WTC11 (cell line): ENCODE results near the gene ABHD15. TPM values are rescaled to one million over a fixed set of nuclear protein-coding genes. Genes with fewer than 3 reads are reported as not detected.
"Not testable (repeated sequence)": the region's sequence is repeated elsewhere in the genome, so short reads cannot be mapped to it uniquely, and the experiment has no call there.

ENCODE experiments used
- ATAC-seq: fragments of 200-7000 bp; cut with Tn5 transposase; 2 replicates; pipeline ENCODE4 v1.10.0; 2021; ENCODE audit warnings: mild to moderate bottlenecking, moderate library complexity
- CTCF ChIA-PET: fragments of 300-600 bp; sonication (Branson Sonifier 250); formaldehyde crosslinking; loops from one replicate; lab custom pipeline; 2021; ENCODE audit warnings: antibody characterized with exemption; lab: Charles Lee
- POLR2A ChIA-PET: fragments of 350-600 bp; sonication (Branson Sonifier 250); formaldehyde crosslinking; loops from one replicate; lab custom pipeline; 2021; ENCODE audit warnings: antibody characterized with exemption; lab: Charles Lee
- DNase-seq: peaks from one replicate; pipeline ENCODE4 v3.0.0; 2021; ENCODE audit warnings: low spot score
- H3K27ac Mint-ChIP-seq: 2 replicates; pipeline ENCODE4 v1.8.0; 2021; ENCODE audit warnings: mixed read lengths
- H3K27me3 Mint-ChIP-seq: 2 replicates; pipeline ENCODE4 v1.8.0; 2021; ENCODE audit warnings: low read depth, mild to moderate bottlenecking, moderate library complexity, mixed read lengths
- H3K36me3 Mint-ChIP-seq: 2 replicates; pipeline ENCODE4 v1.8.0; 2021; ENCODE audit warnings: mixed read lengths
- H3K4me1 Mint-ChIP-seq: 2 replicates; pipeline ENCODE4 v1.8.0; 2022; ENCODE audit warnings: mixed read lengths
- H3K4me3 Mint-ChIP-seq: 2 replicates; pipeline ENCODE4 v1.8.0; 2021; ENCODE audit warnings: mild to moderate bottlenecking, moderate library complexity, mixed read lengths
- H3K9me3 Mint-ChIP-seq: 2 replicates; pipeline ENCODE4 v1.8.0; 2021; ENCODE audit warnings: mixed read lengths
- ATF1 ChIP-seq: sonication (generic); formaldehyde crosslinking; IDR thresholded peaks from 2 replicates; pipeline ENCODE4 v1.8.1; 2023; ENCODE audit warnings: mild to moderate bottlenecking, moderate library complexity, missing genetic modification reagents
- FOXK1 ChIP-seq: sonication (generic); formaldehyde crosslinking; IDR thresholded peaks from 2 replicates; pipeline ENCODE4 v1.8.0; 2022; ENCODE audit warnings: mild to moderate bottlenecking, moderate library complexity, missing genetic modification reagents
- JUN ChIP-seq: sonication (generic); formaldehyde crosslinking; IDR thresholded peaks from 2 replicates; pipeline ENCODE4 v1.8.0; 2023; ENCODE audit warnings: mild to moderate bottlenecking, missing genetic modification reagents
- KAT7 ChIP-seq: sonication (generic); formaldehyde crosslinking; IDR thresholded peaks from 2 replicates; pipeline ENCODE4 v1.8.1; 2023; ENCODE audit warnings: missing genetic modification reagents, mild to moderate bottlenecking, borderline replicate concordance
- NR1H2 ChIP-seq: sonication (generic); formaldehyde crosslinking; IDR thresholded peaks from 2 replicates; pipeline ENCODE4 v1.9.0; 2021; ENCODE audit warnings: mild to moderate bottlenecking, moderate library complexity, missing genetic modification reagents
- NR2C2 ChIP-seq: sonication (generic); formaldehyde crosslinking; IDR thresholded peaks from 2 replicates; pipeline ENCODE4 v1.8.0; 2022; ENCODE audit warnings: mild to moderate bottlenecking, missing genetic modification reagents
- SP1 ChIP-seq: sonication (generic); formaldehyde crosslinking; conservative IDR thresholded peaks from 2 replicates; pipeline ENCODE4 v1.8.1; 2022; ENCODE audit warnings: missing genetic modification reagents
- ZBTB21 ChIP-seq: sonication (generic); formaldehyde crosslinking; IDR thresholded peaks from 2 replicates; pipeline ENCODE4 v1.8.1; 2023; ENCODE audit warnings: mild to moderate bottlenecking, missing genetic modification reagents, borderline replicate concordance
- ZNF121 ChIP-seq: sonication (generic); formaldehyde crosslinking; IDR thresholded peaks from 2 replicates; pipeline ENCODE4 v1.8.0; 2023; ENCODE audit warnings: missing genetic modification reagents
- ZNF263 ChIP-seq: sonication (generic); formaldehyde crosslinking; IDR thresholded peaks from 2 replicates; pipeline ENCODE4 v1.8.1; 2022; ENCODE audit warnings: low read depth, mild to moderate bottlenecking, moderate library complexity, missing genetic modification reagents
- total RNA-seq: library from RNA; stranded (reverse); gene quantifications from 3 replicates; pipeline ENCODE4 v1.2.3, GENCODE V29; 2021
- TF ChIP-seq, protein P1 (sequence below): sonication (generic); formaldehyde crosslinking; IDR thresholded peaks from 2 replicates; pipeline ENCODE4 v1.8.1; 2023; ENCODE audit warnings: mild to moderate bottlenecking, missing genetic modification reagents
- TF ChIP-seq, protein P2 (sequence below): sonication (generic); formaldehyde crosslinking; IDR thresholded peaks from 2 replicates; pipeline ENCODE4 v1.8.0; 2022; ENCODE audit warnings: mild to moderate bottlenecking, missing genetic modification reagents
- TF ChIP-seq, protein P3 (sequence below): sonication (generic); formaldehyde crosslinking; IDR thresholded peaks from 2 replicates; pipeline ENCODE4 v1.8.1; 2022; ENCODE audit warnings: low read depth, missing genetic modification reagents, borderline replicate concordance
- TF ChIP-seq, protein P4 (sequence below): fragments of 250-450 bp; sonication (Bioruptor Pico); IDR thresholded peaks from 2 replicates; pipeline ENCODE4 v1.9.0; 2021; ENCODE audit warnings: mild to moderate bottlenecking, borderline replicate concordance

ABHD15 gene
- total RNA-seq, 1 experiment from 2014 or later = 2.8 TPM

DNA sequence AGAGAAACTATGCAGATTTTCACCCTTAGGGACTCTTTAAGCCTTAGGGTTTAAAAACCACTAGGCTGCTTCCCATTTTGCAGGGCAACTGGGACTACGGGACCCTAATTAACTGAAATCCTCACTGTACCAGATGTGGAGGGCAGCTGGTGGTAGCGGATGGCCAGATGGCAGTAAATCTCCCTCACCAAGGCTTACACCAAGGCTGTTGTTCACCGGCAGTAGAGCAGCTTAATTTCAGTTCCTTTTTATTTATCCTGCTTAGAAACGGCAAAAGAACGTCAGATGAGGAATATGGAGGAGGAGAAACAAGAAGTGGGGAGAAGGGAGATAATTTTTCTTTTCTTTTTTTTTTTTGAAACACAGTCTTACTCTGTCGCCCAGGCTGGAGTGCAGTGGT lies 6.5 kb downstream of the ABHD15 start:
- peak; percentile 5 for DNase-seq
- TF ChIP-seq KAT7 (CRISPR knock-in tag) = no peak
- TF ChIP-seq ZBTB21 (CRISPR knock-in tag) = no peak
- TF ChIP-seq FOXK1 = no peak
- TF ChIP-seq, protein P1, sequence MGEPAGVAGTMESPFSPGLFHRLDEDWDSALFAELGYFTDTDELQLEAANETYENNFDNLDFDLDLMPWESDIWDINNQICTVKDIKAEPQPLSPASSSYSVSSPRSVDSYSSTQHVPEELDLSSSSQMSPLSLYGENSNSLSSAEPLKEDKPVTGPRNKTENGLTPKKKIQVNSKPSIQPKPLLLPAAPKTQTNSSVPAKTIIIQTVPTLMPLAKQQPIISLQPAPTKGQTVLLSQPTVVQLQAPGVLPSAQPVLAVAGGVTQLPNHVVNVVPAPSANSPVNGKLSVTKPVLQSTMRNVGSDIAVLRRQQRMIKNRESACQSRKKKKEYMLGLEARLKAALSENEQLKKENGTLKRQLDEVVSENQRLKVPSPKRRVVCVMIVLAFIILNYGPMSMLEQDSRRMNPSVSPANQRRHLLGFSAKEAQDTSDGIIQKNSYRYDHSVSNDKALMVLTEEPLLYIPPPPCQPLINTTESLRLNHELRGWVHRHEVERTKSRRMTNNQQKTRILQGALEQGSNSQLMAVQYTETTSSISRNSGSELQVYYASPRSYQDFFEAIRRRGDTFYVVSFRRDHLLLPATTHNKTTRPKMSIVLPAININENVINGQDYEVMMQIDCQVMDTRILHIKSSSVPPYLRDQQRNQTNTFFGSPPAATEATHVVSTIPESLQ (CRISPR knock-in tag) = no peak
- TF ChIP-seq NR1H2 (CRISPR knock-in tag) = no peak
- no peak for TF ChIP-seq JUN (CRISPR knock-in tag)
- TF ChIP-seq NR2C2 = no peak
- no peak for TF ChIP-seq SP1 (CRISPR knock-in tag)
- TF ChIP-seq, protein P2, sequence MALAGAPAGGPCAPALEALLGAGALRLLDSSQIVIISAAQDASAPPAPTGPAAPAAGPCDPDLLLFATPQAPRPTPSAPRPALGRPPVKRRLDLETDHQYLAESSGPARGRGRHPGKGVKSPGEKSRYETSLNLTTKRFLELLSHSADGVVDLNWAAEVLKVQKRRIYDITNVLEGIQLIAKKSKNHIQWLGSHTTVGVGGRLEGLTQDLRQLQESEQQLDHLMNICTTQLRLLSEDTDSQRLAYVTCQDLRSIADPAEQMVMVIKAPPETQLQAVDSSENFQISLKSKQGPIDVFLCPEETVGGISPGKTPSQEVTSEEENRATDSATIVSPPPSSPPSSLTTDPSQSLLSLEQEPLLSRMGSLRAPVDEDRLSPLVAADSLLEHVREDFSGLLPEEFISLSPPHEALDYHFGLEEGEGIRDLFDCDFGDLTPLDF (CRISPR knock-in tag) = no peak
- TF ChIP-seq, protein P3, sequence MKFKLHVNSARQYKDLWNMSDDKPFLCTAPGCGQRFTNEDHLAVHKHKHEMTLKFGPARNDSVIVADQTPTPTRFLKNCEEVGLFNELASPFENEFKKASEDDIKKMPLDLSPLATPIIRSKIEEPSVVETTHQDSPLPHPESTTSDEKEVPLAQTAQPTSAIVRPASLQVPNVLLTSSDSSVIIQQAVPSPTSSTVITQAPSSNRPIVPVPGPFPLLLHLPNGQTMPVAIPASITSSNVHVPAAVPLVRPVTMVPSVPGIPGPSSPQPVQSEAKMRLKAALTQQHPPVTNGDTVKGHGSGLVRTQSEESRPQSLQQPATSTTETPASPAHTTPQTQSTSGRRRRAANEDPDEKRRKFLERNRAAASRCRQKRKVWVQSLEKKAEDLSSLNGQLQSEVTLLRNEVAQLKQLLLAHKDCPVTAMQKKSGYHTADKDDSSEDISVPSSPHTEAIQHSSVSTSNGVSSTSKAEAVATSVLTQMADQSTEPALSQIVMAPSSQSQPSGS = no peak
- TF ChIP-seq ZNF263 (CRISPR knock-in tag) = no peak
- TF ChIP-seq, protein P4, sequence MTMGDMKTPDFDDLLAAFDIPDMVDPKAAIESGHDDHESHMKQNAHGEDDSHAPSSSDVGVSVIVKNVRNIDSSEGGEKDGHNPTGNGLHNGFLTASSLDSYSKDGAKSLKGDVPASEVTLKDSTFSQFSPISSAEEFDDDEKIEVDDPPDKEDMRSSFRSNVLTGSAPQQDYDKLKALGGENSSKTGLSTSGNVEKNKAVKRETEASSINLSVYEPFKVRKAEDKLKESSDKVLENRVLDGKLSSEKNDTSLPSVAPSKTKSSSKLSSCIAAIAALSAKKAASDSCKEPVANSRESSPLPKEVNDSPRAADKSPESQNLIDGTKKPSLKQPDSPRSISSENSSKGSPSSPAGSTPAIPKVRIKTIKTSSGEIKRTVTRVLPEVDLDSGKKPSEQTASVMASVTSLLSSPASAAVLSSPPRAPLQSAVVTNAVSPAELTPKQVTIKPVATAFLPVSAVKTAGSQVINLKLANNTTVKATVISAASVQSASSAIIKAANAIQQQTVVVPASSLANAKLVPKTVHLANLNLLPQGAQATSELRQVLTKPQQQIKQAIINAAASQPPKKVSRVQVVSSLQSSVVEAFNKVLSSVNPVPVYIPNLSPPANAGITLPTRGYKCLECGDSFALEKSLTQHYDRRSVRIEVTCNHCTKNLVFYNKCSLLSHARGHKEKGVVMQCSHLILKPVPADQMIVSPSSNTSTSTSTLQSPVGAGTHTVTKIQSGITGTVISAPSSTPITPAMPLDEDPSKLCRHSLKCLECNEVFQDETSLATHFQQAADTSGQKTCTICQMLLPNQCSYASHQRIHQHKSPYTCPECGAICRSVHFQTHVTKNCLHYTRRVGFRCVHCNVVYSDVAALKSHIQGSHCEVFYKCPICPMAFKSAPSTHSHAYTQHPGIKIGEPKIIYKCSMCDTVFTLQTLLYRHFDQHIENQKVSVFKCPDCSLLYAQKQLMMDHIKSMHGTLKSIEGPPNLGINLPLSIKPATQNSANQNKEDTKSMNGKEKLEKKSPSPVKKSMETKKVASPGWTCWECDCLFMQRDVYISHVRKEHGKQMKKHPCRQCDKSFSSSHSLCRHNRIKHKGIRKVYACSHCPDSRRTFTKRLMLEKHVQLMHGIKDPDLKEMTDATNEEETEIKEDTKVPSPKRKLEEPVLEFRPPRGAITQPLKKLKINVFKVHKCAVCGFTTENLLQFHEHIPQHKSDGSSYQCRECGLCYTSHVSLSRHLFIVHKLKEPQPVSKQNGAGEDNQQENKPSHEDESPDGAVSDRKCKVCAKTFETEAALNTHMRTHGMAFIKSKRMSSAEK = no peak
- TF ChIP-seq, all 79 proteins: peak for 0
- Mint-ChIP-seq H3K27ac (peak overlapping the region; percentile 78; the same call in 1 of the 2 replicates), H3K9me3 (no peaks in the 10 kb centered on the region), H3K36me3 (no peaks in the 10 kb centered on the region), H3K27me3 (peaks cover 21% of the 10 kb centered on the region), H3K4me1 (0 out of 2 replicates have a peak, but pooled peaks cover 2% of the 10 kb centered on the region), H3K4me3 (no peak overlapping the region)
- ATAC-seq = no peak
- POLR2A ChIA-PET = interaction anchor here (0.9 kb wide), 1 partner anchor 170 kb away, joined by 4 read pairs; the partner anchor contains the start of gene TAOK1
- CTCF ChIA-PET = interaction anchor here (0.6 to 2.4 kb wide), 2 partner anchors 23 to 199 kb away, joined by 4 to 7 read pairs; no protein-coding TSS in a partner anchor

DNA sequence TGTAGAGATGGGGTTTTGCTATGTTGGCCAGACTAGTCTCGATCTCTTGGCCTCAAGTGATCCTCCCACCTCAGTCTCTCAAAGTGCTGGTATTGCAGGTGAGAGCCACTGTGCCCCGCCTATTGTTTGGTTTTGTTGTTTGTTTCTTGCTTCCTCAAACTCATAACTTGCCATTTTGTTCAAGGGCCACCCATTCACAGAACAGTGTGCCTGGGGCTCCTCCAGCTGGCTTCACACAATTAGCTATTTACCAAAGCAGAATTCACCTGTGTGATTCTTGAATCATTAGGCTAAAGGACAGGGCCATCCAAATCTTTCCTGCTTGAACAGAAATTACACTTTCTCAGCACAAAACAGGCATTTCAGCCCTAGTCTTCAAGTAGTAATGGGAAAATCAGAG lies 7.2 kb downstream of the ABHD15 start:
- ChIA-PET CTCF (interaction anchor here (0.6 kb wide), 2 partner anchors 181 to 198 kb away, joined by 4 read pairs; no protein-coding TSS in a partner anchor), POLR2A (no interaction called here)
- no peaks in the 10 kb centered on the region for H3K36me3 Mint-ChIP-seq
- no peak overlapping the region for H3K27ac Mint-ChIP-seq
- H3K9me3 Mint-ChIP-seq = no peaks in the 10 kb centered on the region
- DNase-seq (no peak), ATAC-seq (no peak)
- 0 out of 2 replicates have a peak, but pooled peaks cover 2% of the 10 kb centered on the region for H3K4me1 Mint-ChIP-seq
- H3K27me3 Mint-ChIP-seq = peaks cover 15% of the 10 kb centered on the region
- no peak overlapping the region for H3K4me3 Mint-ChIP-seq
- TF ChIP-seq ATF1 (no peak), ZNF121 (CRISPR knock-in tag) (no peak)

DNA sequence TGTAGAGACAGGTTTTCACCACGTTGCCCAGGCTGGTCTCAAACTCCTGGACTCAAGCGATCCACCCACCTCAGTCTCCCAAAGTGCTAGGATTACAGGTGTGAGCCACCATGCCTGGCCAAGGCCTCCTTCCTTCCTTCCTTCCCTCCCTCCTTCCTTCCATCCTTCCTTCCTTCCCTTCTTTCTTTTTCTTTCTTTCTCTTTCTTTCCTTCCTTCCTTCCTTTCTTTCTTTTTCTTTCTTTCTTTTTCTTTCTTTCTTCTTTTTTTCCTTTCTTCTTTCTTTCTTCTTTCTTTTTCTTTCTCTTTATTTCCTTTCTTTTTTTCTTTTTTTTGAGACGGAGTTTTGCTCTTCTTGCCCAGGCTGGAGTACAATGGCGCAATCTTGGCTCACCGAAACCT lies 8.7 kb downstream of the ABHD15 start:
- H3K36me3 Mint-ChIP-seq, ATAC-seq, DNase-seq, H3K4me1 Mint-ChIP-seq, H3K4me3 Mint-ChIP-seq, CTCF ChIA-PET, POLR2A ChIA-PET, H3K9me3 Mint-ChIP-seq, H3K27me3 Mint-ChIP-seq, H3K27ac Mint-ChIP-seq: not testable (repeated sequence)
